H9 (cell line): ENCODE data around the gene SLC6A18. TPM values are rescaled to one million over a fixed set of nuclear protein-coding genes. Genes with fewer than 3 reads are reported as not detected.

Experiments used
- DNase-seq: peaks from one replicate; pipeline ENCODE4 v3.0.0-alpha.2; 2017
- H2AFZ ChIP-seq: one replicate; pipeline ENCODE4 v1.6.1; 2013; ENCODE audit warnings: mild to moderate bottlenecking, low read length, control low read depth, moderate library complexity
- H2AK5ac ChIP-seq: 2 replicates; pipeline ENCODE4 v1.6.1; 2013; ENCODE audit warnings: low read length, control low read depth, mixed read lengths; ENCODE audit not compliant: insufficient read length
- H2BK120ac ChIP-seq: one replicate; pipeline ENCODE4 v1.6.1; 2013; ENCODE audit warnings: low read depth, mild to moderate bottlenecking, low read length, control low read depth, inconsistent platforms; ENCODE audit not compliant: poor library complexity, severe bottlenecking
- H2BK12ac ChIP-seq: 2 replicates; pipeline ENCODE4 v1.6.1; 2013; ENCODE audit warnings: low read length, control low read depth, mixed read lengths, low read depth; ENCODE audit not compliant: insufficient read length
- H2BK15ac ChIP-seq: 2 replicates; pipeline ENCODE4 v1.6.1; 2013; ENCODE audit warnings: low read depth, low read length, control low read depth
- H2BK20ac ChIP-seq: one replicate; pipeline ENCODE4 v1.6.1; 2013; ENCODE audit warnings: low read depth, mild to moderate bottlenecking, low read length, control low read depth, inconsistent platforms; ENCODE audit not compliant: poor library complexity, severe bottlenecking
- H2BK5ac ChIP-seq: 2 replicates; pipeline ENCODE4 v1.6.1; 2013; ENCODE audit warnings: low read length, control low read depth, mixed read lengths; ENCODE audit not compliant: insufficient read length
- H3K14ac ChIP-seq: 2 replicates; pipeline ENCODE4 v1.6.1; 2013; ENCODE audit warnings: low read length, control low read depth; ENCODE audit not compliant: insufficient read depth
- H3K18ac ChIP-seq: 2 replicates; pipeline ENCODE4 v1.6.1; 2013; ENCODE audit warnings: low read depth, mild to moderate bottlenecking, mixed read lengths, low read length, control low read depth; ENCODE audit not compliant: insufficient read length
- H3K23ac ChIP-seq: 2 replicates; pipeline ENCODE4 v1.6.1; 2013; ENCODE audit warnings: low read length, control low read depth, mixed read lengths, low read depth; ENCODE audit not compliant: insufficient read length
- H3K23me2 ChIP-seq: 2 replicates; pipeline ENCODE4 v1.6.1; 2013; ENCODE audit warnings: low read depth, mild to moderate bottlenecking, mixed read lengths, low read length, control low read depth; ENCODE audit not compliant: insufficient read length, poor library complexity, severe bottlenecking
- H3K27ac ChIP-seq: 2 replicates; pipeline ENCODE4 v1.5.1; 2013; ENCODE audit warnings: low read length, control low read depth, mixed read lengths, low read depth; ENCODE audit not compliant: insufficient read length
- H3K27me3 ChIP-seq: 2 replicates; pipeline ENCODE4 v1.6.1; 2013; ENCODE audit warnings: low read length, control low read depth, inconsistent platforms; ENCODE audit not compliant: insufficient read depth
- H3K4ac ChIP-seq: 2 replicates; pipeline ENCODE4 v1.6.1; 2013; ENCODE audit warnings: low read depth, mild to moderate bottlenecking, control low read depth, inconsistent platforms, low read length, moderate library complexity
- H3K4me1 ChIP-seq: 2 replicates; pipeline ENCODE4 v1.6.1; 2013; ENCODE audit warnings: low read length, control low read depth, inconsistent platforms; ENCODE audit not compliant: insufficient read depth
- H3K4me2 ChIP-seq: 2 replicates; pipeline ENCODE4 v1.6.1; 2013; ENCODE audit warnings: low read length, control low read depth, mixed read lengths; ENCODE audit not compliant: insufficient read length, insufficient read depth
- H3K56ac ChIP-seq: 2 replicates; pipeline ENCODE4 v1.6.1; 2013; ENCODE audit warnings: low read depth, mild to moderate bottlenecking, mixed read lengths, low read length, control low read depth; ENCODE audit not compliant: insufficient read length
- H3K79me1 ChIP-seq: 2 replicates; pipeline ENCODE4 v1.6.1; 2013; ENCODE audit warnings: low read depth, mild to moderate bottlenecking, moderate library complexity, low read length, control low read depth, inconsistent platforms; ENCODE audit not compliant: insufficient read depth, poor library complexity, severe bottlenecking
- H3K79me2 ChIP-seq: 2 replicates; pipeline ENCODE4 v1.6.1; 2013; ENCODE audit warnings: low read length, control low read depth, inconsistent platforms; ENCODE audit not compliant: insufficient read depth
- H3K9ac ChIP-seq: 2 replicates; pipeline ENCODE4 v1.6.1; 2013; ENCODE audit warnings: low read length, control low read depth, mixed read lengths; ENCODE audit not compliant: insufficient read length; ENCODE audit errors: extremely low read depth
- H3K9me3 ChIP-seq: one replicate; pipeline ENCODE4 v1.6.1; 2013; ENCODE audit warnings: low read depth, low read length, inconsistent platforms; ENCODE audit not compliant: control insufficient read depth
- H3T11ph ChIP-seq: one replicate; pipeline ENCODE4 v1.6.1; 2013; ENCODE audit warnings: mild to moderate bottlenecking, low read length, control low read depth, inconsistent platforms
- H4K20me1 ChIP-seq: one replicate; pipeline ENCODE4 v1.6.1; 2013; ENCODE audit not compliant: control insufficient read depth, insufficient read length, insufficient read depth
- H4K5ac ChIP-seq: 2 replicates; pipeline ENCODE4 v1.6.1; 2013; ENCODE audit warnings: low read depth, mild to moderate bottlenecking, mixed read lengths, low read length, control low read depth; ENCODE audit not compliant: insufficient read length
- H4K8ac ChIP-seq: replicated peaks from 2 replicates; pipeline ENCODE4 v1.6.1; 2013; ENCODE audit warnings: low read length, control low read depth, mixed read lengths, low read depth; ENCODE audit not compliant: insufficient read length
- H4K91ac ChIP-seq: 2 replicates; pipeline ENCODE4 v1.6.1; 2013; ENCODE audit warnings: low read depth, mild to moderate bottlenecking, moderate library complexity, mixed read lengths, low read length, control low read depth; ENCODE audit not compliant: insufficient read length
- H3K27ac Mint-ChIP-seq, 3 experiments: 2 replicates in 2 of 3; 3 replicates in 1 of 3; pipeline ENCODE4 v1.8.0; 2020 to 2021; ENCODE audit warnings: mixed read lengths in 3 of 3, mild to moderate bottlenecking in 1 of 3, moderate library complexity in 1 of 3
- H3K27me3 Mint-ChIP-seq: 2 replicates; pipeline ENCODE4 v1.8.0; 2021; ENCODE audit warnings: low read depth, mild to moderate bottlenecking, moderate library complexity, mixed read lengths
- H3K36me3 Mint-ChIP-seq, 3 experiments: 2 replicates in 2 of 3; 3 replicates in 1 of 3; pipeline ENCODE4 v1.8.0; 2020 to 2021; ENCODE audit warnings: low read depth in 3 of 3, mixed read lengths in 3 of 3; ENCODE audit not compliant: insufficient read depth in 1 of 3
- H3K4me1 Mint-ChIP-seq, 2 experiments: 2 replicates each; pipeline ENCODE4 v1.8.0; 2020; ENCODE audit warnings: mixed read lengths in 2 of 2
- H3K4me3 Mint-ChIP-seq, 2 experiments: 2 replicates in 1 of 2; 3 replicates in 1 of 2; pipeline ENCODE4 v1.8.0; 2020 to 2021; ENCODE audit warnings: mild to moderate bottlenecking in 2 of 2, mixed read lengths in 2 of 2, moderate library complexity in 1 of 2
- H3K9me3 Mint-ChIP-seq, 2 experiments: 2 replicates in 1 of 2; 3 replicates in 1 of 2; pipeline ENCODE4 v1.8.0; 2020; ENCODE audit warnings: mild to moderate bottlenecking in 2 of 2, mixed read lengths in 2 of 2, moderate library complexity in 1 of 2
- CTCF ChIP-seq: fragments of 200-600 bp; sonication (generic); conservative IDR thresholded peaks from 3 replicates; pipeline ENCODE4 v1.8.0; 2021; ENCODE audit warnings: antibody characterized with exemption, mild to moderate bottlenecking
- WGBS: extraction: QIAGEN DNeasy Blood & Tissue Kit; methylation state at CpG from one replicate; pipeline ENCODE4 v1.1.7; 2013; ENCODE audit warnings: missing lambda C conversion rate, low lambda C conversion rate, mixed read lengths; ENCODE audit not compliant: insufficient read length; ENCODE audit errors: extremely low coverage; 5-methylcytosine and 5-hydroxymethylcytosine counted together
- total RNA-seq: library from RNA; stranded (reverse); gene quantifications from 2 replicates; pipeline ENCODE4 v1.2.1, GENCODE V29; 2021

Gene SLC6A18
- total RNA-seq, 1 experiment from 2014 or later = not detected

DNA sequence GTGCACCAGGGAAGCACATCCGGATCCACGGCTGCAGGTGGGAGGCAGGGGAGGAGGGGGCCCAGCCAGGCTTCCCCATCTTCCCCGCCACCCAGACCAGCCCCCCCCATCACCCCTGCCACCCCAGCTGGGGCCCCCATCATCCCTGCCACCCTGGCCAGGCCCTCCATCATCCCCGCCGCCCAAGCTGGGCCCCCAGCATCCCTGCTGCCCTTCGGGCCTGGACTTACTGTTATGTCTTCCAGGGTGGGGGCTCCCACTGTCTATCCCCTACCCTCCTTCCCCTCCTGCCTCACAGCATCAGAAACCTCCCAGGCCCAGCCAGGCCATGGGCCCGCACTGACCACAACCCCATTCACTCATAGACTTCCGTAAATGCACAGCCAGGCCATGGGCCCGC, 27.5 kb downstream of the SLC6A18 start:
- Histone ChIP-seq H3K18ac (no peak overlapping the region), H2BK120ac (no peak overlapping the region), H3K79me1 (no peaks in the 10 kb centered on the region), H3K23me2 (no peaks in the 10 kb centered on the region), H3K56ac (no peak overlapping the region), H3K27me3 (no peaks in the 10 kb centered on the region), H2BK15ac (no peak overlapping the region), H4K20me1 (no peaks in the 10 kb centered on the region), H3K9ac (no peak overlapping the region), H3K79me2 (no peaks in the 10 kb centered on the region), H3K4me1 (no peaks in the 10 kb centered on the region), H3T11ph (no peak overlapping the region), H4K5ac (no peak overlapping the region), H3K27ac (no peak overlapping the region), H3K4ac (no peak overlapping the region), H2AFZ (no peak overlapping the region), H3K14ac (no peak overlapping the region), H2BK5ac (no peak overlapping the region), H2BK12ac (no peak overlapping the region), H3K4me2 (no peak overlapping the region), H3K9me3 (no peaks in the 10 kb centered on the region), H2BK20ac (no peak overlapping the region), H4K8ac (no peak overlapping the region), H3K23ac (no peak overlapping the region), H4K91ac (no peak overlapping the region), H2AK5ac (no peak overlapping the region)
- TF ChIP-seq CTCF = no peak
- Mint-ChIP-seq H3K9me3 (no peaks in the 10 kb centered on the region), H3K27ac (no peak overlapping the region; a peak in 1 of 7 replicates), H3K36me3 (no peaks in the 10 kb centered on the region), H3K4me1 (peaks cover 3 to 7% of the 10 kb centered on the region in 2 experiments; a peak in 2 of 4 replicates), H3K27me3 (peaks cover 8% of the 10 kb centered on the region), H3K4me3 (no peak overlapping the region; a peak in 1 of 5 replicates)
- no CpG with 5 or more reads among the region's 9 CpGs for WGBS
- no peak for DNase-seq
